Chondrocyte (in vitro differentiated cells): ENCODE data around the gene NRP2. TPM values are rescaled to one million over a fixed set of nuclear protein-coding genes. Genes with fewer than 3 reads are reported as not detected.

Source experiments
- DNase-seq: peaks from one replicate; pipeline ENCODE4 v3.0.0; 2021; ENCODE audit warnings: mixed read lengths, low spot score
- H3K27ac Mint-ChIP-seq: one replicate; pipeline ENCODE4 v1.8.0; 2021; ENCODE audit warnings: mild to moderate bottlenecking, moderate library complexity, mixed read lengths; ENCODE audit not compliant: unreplicated experiment
- H3K27me3 Mint-ChIP-seq: 2 replicates; pipeline ENCODE4 v1.8.0; 2021; ENCODE audit warnings: low read depth, mixed read lengths
- H3K36me3 Mint-ChIP-seq: 2 replicates; pipeline ENCODE4 v1.8.0; 2021; ENCODE audit warnings: low read depth, mixed read lengths
- H3K4me1 Mint-ChIP-seq: 2 replicates; pipeline ENCODE4 v1.8.0; 2021; ENCODE audit warnings: low read depth, mild to moderate bottlenecking, mixed read lengths
- H3K4me3 Mint-ChIP-seq: one replicate; pipeline ENCODE4 v1.8.0; 2021; ENCODE audit warnings: mild to moderate bottlenecking, moderate library complexity, mixed read lengths; ENCODE audit not compliant: unreplicated experiment
- H3K9me3 Mint-ChIP-seq: 2 replicates; pipeline ENCODE4 v1.8.0; 2021; ENCODE audit warnings: low read depth, mixed read lengths
- CTCF ChIP-seq: fragments of 200-600 bp; sonication (generic); IDR thresholded peaks from 2 replicates; pipeline ENCODE4 v1.5.0; 2021; ENCODE audit warnings: antibody characterized with exemption, mild to moderate bottlenecking, moderate library complexity
- total RNA-seq: library from RNA; stranded (reverse); gene quantifications from 3 replicates; pipeline ENCODE4 v1.2.1, GENCODE V29; 2021

The NRP2 gene
- total RNA-seq, 1 donor from 2014 or later: 34.5 TPM

DNA sequence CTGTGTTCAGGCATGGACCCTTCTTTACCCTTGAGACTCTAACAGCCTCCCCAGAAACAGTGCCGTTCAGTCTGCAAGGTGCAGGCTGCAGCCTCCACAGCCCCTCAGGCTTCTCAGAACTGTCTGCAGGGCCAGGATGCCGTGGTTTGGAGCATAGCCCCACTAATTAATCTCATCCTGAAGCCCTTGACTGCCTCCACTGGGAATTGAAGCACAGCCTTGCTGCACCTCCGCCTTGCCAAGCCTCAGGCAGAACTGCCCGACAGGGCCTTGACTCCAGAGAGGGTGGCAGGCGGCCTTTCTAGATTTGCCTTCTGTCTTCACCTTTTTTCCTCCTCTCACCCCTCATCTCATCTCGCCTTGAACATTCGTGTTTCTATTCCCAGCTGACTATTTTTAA lies 119.8 kb downstream of the NRP2 start:
- Mint-ChIP-seq H3K36me3 (peaks cover 10% of the 10 kb centered on the region), H3K27me3 (peaks cover 10% of the 10 kb centered on the region), H3K4me3 (no peak overlapping the region), H3K27ac (no peak overlapping the region), H3K4me1 (peaks cover 8% of the 10 kb centered on the region), H3K9me3 (peaks cover 16% of the 10 kb centered on the region)
- DNase-seq: no peak
- TF ChIP-seq CTCF: no peak

- Mint-ChIP-seq H3K9me3 (peaks cover 12% of the 10 kb centered on the region), H3K36me3 (peaks cover 6% of the 10 kb centered on the region), H3K27me3 (peaks cover 13% of the 10 kb centered on the region), H3K4me1 (peaks cover 8% of the 10 kb centered on the region), H3K4me3 (no peak overlapping the region), H3K27ac (no peak overlapping the region)
- no peak for TF ChIP-seq CTCF
- DNase-seq: no peak
Measured at GRCh38 chr2:205802941-205803340, 120.6 kb downstream of the NRP2 start.

DNA sequence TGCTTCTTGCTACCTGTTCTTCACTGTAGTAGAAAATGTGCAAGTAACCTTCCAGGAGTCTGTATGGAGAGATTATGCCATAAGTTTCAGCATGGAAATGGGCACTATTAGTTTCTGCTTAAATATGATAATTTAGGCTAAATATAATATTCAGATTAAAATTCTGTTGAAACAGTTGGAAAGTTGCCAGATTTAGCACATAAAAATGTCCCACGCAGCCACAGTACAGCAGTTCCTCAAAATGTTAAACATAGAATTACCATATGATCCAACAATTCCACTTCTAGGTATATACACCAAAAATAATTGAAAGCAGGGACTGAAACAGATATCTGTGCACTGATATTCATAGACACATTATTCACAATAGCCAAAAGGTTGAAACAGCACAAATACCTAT lies 121.2 kb downstream of the NRP2 start:
- H3K27ac Mint-ChIP-seq: no peak overlapping the region
- no peak overlapping the region for H3K4me3 Mint-ChIP-seq
- H3K36me3 Mint-ChIP-seq: peaks cover 4% of the 10 kb centered on the region
- peaks cover 8% of the 10 kb centered on the region for H3K4me1 Mint-ChIP-seq
- peaks cover 13% of the 10 kb centered on the region for H3K27me3 Mint-ChIP-seq
- TF ChIP-seq CTCF: no peak
- no peak for DNase-seq
- H3K9me3 Mint-ChIP-seq: peaks cover 10% of the 10 kb centered on the region

GRCh38 chr2:205805136-205805535 lies 122.8 kb downstream of the NRP2 start:
- Mint-ChIP-seq H3K36me3 (no peaks in the 10 kb centered on the region), H3K27ac (no peak overlapping the region)
- TF ChIP-seq CTCF: no peak

GRCh38 chr2:205806143-205806905 lies 124.0 kb downstream of the NRP2 start:
- Mint-ChIP-seq H3K27ac (no peak overlapping the region), H3K4me1 (no peaks in the 10 kb centered on the region), H3K27me3 (peaks cover 13% of the 10 kb centered on the region), H3K9me3 (no peaks in the 10 kb centered on the region), H3K4me3 (no peak overlapping the region), H3K36me3 (no peaks in the 10 kb centered on the region)
- no peak for TF ChIP-seq CTCF
- DNase-seq: no peak

More at GRCh38 chr2:205805136-205805535, 122.8 kb downstream of the NRP2 start:
- no peak overlapping the region for H3K4me3 Mint-ChIP-seq
- H3K9me3 Mint-ChIP-seq: no peaks in the 10 kb centered on the region
- peaks cover 8% of the 10 kb centered on the region for H3K4me1 Mint-ChIP-seq
- DNase-seq: no peak
- H3K27me3 Mint-ChIP-seq: peaks cover 13% of the 10 kb centered on the region
